GM19043 (cell line): Measurements from ENCODE around the gene PLEKHA1.

Experiments
- ATAC-seq: cut with Tn5 transposase; IDR thresholded peaks from one replicate; pipeline ENCODE4 v1.9.1; 2021; ENCODE audit warnings: low read depth; ENCODE audit not compliant: unreplicated experiment

PLEKHA1 gene

DNA sequence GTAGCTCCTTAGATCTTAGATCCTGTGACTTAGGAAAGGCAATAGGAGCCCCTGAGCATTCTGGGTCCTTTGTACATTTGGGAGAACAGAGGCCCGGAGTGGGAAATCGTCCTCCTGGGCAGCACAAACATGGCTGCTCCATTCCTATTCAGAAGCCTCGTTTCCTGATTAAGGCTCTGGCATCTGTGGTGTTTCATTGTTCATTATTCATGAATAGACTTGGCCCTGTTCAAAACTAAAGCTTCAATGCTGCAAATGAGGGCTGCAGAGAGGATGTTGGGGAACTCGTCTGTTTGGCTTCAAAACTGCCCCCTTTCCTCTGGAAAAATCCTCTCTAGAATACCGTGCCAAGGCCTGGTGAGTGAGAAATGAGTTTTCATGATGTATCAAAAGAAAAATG is 83.4 kb downstream of the PLEKHA1 start:
- no peak for ATAC-seq

DNA sequence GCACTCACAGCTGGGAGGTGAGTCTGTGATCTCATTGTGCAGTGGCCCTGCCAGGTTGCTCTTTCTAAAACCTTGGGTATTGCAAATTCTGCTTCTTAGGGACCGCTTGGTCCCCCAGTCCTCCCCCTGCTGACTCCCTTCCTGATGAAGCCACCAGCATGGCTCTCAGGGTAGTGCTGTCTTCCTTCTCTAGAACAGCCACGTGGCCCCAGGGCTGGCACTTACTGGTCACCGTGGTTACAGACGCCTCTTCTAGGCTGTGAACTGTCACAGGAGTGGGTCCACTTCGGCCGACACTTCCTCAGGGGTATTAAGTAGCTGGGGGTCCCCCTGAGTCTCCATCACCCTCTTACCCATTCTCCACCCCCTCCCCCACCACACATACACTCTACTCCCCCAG is 84.2 kb downstream of the PLEKHA1 start:
- no peak for ATAC-seq

DNA sequence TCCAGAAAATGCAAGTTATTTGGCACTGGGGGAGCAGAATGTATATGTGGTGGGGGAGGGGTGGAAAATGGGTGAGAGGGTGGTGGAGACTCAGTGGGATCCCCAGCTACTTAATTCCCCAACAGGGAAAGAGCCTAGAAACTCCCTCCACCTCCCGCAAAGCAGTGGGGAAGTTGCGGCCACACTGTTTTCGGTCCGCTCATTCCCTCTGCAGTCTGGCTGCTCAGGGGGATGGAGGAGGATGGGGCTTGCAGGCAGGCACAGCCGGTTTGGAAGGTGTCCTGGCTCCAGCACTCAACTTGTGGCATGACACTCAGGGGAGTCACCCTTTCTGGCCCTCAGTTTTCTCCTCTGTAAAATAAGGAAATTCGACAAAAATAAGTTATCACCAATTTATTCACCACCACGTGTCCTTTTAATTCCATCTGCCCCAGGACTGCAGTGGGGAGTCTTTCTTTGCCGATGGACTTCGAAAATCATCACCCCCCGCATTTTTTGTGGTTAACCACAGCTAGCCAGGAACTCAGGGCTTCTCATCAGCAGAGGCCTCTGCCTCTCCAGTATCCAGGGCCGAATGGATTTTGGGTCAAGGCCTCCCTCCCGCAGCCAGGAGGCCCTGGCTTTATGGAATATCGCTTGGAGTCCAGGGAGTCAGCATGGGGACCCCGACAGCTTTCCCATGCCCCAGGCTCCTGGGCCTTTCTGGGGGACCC is 85.2 kb downstream of the PLEKHA1 start:
- ATAC-seq = no peak

GRCh38 chr10:122460891-122461293 is 86.4 kb downstream of the PLEKHA1 start:
- no peak for ATAC-seq

DNA sequence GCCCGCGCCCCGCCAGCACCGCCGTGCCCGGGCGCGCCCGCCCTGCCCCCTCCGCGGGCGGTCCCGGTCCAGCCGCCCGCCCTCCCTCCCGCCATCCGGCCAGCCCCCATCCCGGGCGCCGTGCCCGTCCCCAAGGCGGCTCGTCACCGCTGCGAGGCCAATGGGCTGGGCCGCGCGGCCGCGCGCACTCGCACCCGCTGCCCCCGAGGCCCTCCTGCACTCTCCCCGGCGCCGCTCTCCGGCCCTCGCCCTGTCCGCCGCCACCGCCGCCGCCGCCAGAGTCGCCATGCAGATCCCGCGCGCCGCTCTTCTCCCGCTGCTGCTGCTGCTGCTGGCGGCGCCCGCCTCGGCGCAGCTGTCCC is 86.8 kb downstream of the PLEKHA1 start, which contains the start of gene HTRA1:
Gene HTRA1, plus strand, starts transcription at position 187 of the 362 bp plus-strand sequence. Its CDS starts 100 bp downstream, at position 287.
- ATAC-seq = no peak

- ATAC-seq = no peak
Measured at GRCh38 chr10:122461729-122462532, 87.4 kb downstream of the PLEKHA1 start.

GRCh38 chr10:122462533-122463465 is 88.3 kb downstream of the PLEKHA1 start:
- ATAC-seq = no peak

DNA sequence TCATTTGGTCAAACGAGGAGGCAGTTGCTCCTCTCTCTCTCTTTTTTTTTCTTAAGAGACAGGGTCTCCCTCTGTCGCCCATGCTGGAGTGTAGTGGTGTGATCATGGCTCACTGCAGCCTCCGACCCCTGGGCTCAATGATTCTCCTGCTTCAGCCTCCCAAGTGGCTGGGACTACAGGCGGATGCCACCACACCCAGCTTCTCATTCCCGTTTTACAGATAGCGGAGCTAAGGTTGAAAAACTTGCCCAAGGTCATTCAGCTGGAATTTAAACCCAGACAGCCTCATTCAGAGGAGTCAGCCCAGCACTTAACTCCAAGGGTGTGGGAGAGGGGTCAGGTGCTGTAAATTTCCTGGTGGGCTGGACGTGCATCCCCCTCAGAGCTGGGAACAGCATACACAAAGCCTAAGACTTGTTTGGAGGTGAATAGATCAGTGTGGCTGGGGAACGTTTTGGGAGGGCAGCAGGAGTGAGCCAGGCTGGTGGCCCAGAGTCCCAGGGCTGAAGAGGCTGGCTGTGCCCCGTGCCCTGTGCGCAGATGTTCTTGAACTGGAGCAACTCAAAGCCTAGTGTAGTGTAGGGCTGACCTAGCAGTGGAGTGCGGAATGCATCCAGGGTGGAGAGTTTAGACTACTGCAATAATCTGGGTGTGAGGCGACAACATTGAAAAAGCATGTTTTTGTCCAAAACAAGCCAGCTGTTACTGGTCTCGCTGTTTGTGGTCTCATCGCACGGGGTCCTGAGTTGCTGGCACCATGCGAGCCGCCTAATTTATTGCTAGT is 89.2 kb downstream of the PLEKHA1 start:
- no peak for ATAC-seq

- no peak for ATAC-seq
Measured at GRCh38 chr10:122464250-122464510, 89.7 kb downstream of the PLEKHA1 start.

DNA sequence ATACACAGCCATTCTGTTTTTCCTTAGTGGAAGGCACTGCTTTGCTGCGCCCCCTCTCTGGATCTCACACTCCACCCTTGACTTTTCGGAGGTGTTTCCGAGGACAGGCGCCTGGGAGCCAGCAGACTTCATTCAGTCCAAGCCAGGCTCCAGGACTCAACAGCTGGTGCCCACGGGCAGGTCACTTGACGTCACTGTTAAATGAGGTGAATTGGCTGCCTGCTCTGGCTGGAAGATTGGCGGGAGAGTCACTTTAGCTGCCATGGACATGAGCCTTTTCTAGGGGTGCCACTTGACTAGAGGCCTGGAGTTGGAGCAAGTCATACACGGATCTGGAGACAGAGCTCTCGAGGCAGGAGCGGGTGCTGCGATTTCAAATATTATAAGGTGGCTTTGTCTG is 90.1 kb downstream of the PLEKHA1 start:
- no peak for ATAC-seq

DNA sequence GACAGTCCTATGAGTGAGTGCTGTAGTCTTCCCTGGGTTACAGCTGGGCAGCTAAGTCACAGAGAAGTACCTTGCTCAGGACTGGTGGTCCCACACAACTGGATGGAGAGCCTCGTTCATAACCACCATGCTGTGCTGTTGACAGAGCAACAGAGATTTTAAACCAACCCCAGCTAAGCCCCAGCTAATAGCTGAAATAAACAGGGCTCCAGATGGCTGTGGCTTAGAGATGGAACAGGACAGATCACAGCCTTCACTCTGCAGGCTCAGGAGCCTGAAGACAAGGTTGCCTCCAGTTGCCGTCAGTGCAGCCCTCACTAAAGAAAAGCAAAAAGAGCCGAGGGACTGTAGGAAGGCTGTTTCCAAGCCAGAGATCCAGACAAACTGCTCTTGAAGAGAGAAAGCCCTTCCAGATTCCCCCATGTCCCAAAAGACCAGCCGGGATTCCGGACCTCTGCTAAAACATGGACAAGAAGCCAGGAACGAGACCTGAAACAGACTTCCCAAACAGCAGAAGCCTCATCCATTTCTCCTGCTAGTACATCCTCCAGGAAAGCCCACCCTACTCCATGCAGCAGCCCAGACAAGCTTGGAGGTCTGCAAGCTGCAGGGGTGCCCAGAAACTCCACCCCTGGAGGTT is 91.0 kb downstream of the PLEKHA1 start:
- ATAC-seq = no peak

- no peak for ATAC-seq
Measured at GRCh38 chr10:122466951-122467381, 92.5 kb downstream of the PLEKHA1 start.

DNA sequence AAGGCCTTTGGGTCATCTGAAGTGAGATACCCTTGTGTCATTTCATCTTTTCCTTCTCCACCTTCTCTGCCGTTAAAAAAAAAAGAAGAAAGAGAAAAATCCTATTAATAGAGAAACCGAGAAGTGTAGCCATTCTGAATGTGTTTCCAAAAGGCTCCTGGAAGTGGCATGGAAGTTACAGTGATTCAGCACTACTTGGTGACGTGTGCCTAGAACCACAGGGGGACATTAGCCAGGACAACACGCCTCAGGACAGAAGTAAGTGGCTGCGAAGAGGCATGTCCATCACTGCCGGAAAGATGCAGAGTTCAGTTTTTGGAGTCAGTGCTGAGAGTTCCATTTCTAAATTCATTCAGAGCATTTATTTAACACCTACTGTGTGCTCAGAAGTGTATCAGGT is 93.2 kb downstream of the PLEKHA1 start:
- ATAC-seq = no peak

GRCh38 chr10:122468307-122468925 is 93.9 kb downstream of the PLEKHA1 start:
- no peak for ATAC-seq

- no peak for ATAC-seq
Measured at GRCh38 chr10:122468926-122469781, 94.6 kb downstream of the PLEKHA1 start.

DNA sequence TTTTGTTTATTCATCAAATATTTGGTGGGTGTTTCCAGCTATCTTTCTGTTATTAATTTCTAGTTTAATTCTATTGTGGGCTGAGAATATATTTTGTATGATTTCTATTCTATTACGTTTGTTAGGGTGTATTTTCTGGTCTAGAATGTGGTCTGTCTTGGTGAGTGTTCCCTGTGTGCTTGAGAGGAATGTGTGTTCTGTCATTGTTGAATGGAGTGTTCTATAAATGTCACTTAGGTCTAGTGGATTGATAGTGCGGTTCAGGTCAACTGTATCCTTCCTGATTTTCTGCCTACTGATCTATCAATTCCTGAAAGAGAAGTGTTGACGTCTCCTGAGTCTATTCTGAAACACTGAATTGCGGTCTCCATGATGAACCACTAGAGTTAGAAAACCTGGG is 95.3 kb downstream of the PLEKHA1 start:
- ATAC-seq = no peak

DNA sequence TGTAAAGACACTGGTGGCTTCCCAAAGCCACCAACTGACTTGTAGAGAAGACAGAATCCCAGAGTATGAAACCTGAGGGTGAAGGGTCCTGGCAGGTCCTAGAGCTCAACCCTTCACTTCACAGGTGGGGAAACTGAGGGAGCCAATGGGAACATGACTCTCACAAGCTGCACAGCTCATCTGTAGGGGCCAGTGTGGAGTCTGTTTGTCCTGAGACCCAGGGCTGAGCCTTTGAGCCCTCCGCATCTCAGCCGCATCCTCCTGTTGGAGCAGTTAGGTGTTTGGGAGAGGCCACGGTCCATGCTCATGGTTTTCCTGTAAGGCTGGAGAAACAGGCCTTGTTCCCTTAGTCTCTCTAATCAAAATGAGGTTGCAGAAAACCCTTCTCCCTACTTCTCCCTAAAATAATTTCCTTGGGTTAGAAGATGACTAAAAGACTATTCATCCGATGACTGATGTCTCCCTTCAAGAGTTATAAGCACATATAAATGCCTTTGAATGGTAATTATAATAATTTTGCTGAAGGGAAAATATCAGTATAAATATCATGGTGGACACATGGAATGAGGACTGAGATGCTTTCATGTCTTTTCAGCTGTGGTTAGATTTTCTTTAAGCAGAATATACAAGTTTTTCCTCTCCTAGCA is 97.1 kb downstream of the PLEKHA1 start:
- no peak for ATAC-seq

DNA sequence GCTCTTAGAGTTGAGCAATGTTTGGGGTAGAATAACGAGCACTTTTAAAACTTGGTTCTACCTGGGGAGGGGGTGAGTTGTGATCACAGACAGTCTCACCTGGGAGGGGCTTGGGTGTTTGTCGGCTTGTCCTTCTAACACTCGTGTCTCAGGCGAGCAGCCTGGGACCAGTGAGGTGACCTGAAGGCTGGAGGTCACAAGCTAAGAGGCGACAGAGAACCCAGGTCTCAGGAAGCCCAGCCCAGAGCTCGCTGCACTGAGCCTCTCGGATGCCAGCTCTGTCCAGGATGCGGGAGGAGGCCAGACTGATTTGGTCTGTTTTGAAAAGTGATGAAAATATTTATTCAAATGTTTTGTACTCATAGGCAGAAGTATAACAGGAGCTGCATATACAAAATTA is 98.6 kb downstream of the PLEKHA1 start:
- no peak for ATAC-seq
